Measurements from ENCODE around the gene CITED2.
A peak's percentile ranks its signal among the peaks of the same experiment; 100 is the strongest.

Gene CITED2

GRCh38 chr6:139381216-139381865, 6.9 kb upstream of the CITED2 start:
- no peak for DNase-seq (ENCODE audit: low read depth)

GRCh38 chr6:139380611-139381010, 6.2 kb upstream of the CITED2 start:
- DNase-seq (ENCODE audit: low read depth), result no peak

GRCh38 chr6:139380168-139380567, 5.7 kb upstream of the CITED2 start:
- DNase-seq (ENCODE audit: low read depth), result no peak

GRCh38 chr6:139378882-139379341, 4.5 kb upstream of the CITED2 start:
- no peak for DNase-seq (ENCODE audit: low read depth)

GRCh38 chr6:139378226-139378625, 3.8 kb upstream of the CITED2 start:
- no peak for DNase-seq (ENCODE audit: low read depth)

GRCh38 chr6:139376604-139377218, 2.3 kb upstream of the CITED2 start:
- no peak for DNase-seq (ENCODE audit: low read depth)

GRCh38 chr6:139376017-139376330, 1.5 kb upstream of the CITED2 start:
- DNase-seq (ENCODE audit: low read depth), result no peak

GRCh38 chr6:139375226-139376016, 973 bp upstream of the CITED2 start:
- peak; percentile 78 for DNase-seq (ENCODE audit: low read depth)

- DNase-seq (ENCODE audit: low read depth), result no peak
These were observed 506 bp downstream of the CITED2 start for GRCh38 chr6:139373928-139374356.

- peak; percentile 65 for DNase-seq (ENCODE audit: low read depth)
These were observed 1.1 kb downstream of the CITED2 start for GRCh38 chr6:139373154-139373927.

- DNase-seq (ENCODE audit: low read depth), result no peak
These were observed 1.9 kb downstream of the CITED2 start for GRCh38 chr6:139372326-139373153.

GRCh38 chr6:139371421-139372203, 2.8 kb downstream of the CITED2 start:
- no peak for DNase-seq (ENCODE audit: low read depth)

- no peak for DNase-seq (ENCODE audit: low read depth)
These were observed 3.5 kb downstream of the CITED2 start for GRCh38 chr6:139370999-139371345.

GRCh38 chr6:139370283-139370998, 4.0 kb downstream of the CITED2 start:
- DNase-seq (ENCODE audit: low read depth), result no peak

GRCh38 chr6:139369568-139370282, 4.7 kb downstream of the CITED2 start:
- DNase-seq (ENCODE audit: low read depth), result no peak

- DNase-seq (ENCODE audit: low read depth), result no peak
These were observed 5.4 kb downstream of the CITED2 start for GRCh38 chr6:139369068-139369467.

- no peak for DNase-seq (ENCODE audit: low read depth)
These were observed 5.8 kb downstream of the CITED2 start for GRCh38 chr6:139368661-139369060.

GRCh38 chr6:139367810-139368351, 6.6 kb downstream of the CITED2 start:
- DNase-seq (ENCODE audit: low read depth), result no peak

GRCh38 chr6:139364982-139365379, 9.5 kb downstream of the CITED2 start:
- DNase-seq (ENCODE audit: low read depth), result no peak
